DOHH2 (cell line): ENCODE results near the gene INSIG2.

Source experiments
- CTCF ChIP-seq: fragments of 200-600 bp; sonication (generic); IDR thresholded peaks from one replicate; pipeline ENCODE4 v1.5.1; 2014; ENCODE audit warnings: antibody characterized with exemption, mild to moderate bottlenecking, low read depth, low read length; ENCODE audit not compliant: poor library complexity, severe bottlenecking
- EZH2phosphoT487 ChIP-seq: fragments of 200-600 bp; sonication (generic); IDR thresholded peaks from 2 replicates; pipeline ENCODE4 v1.6.1; 2017; ENCODE audit warnings: borderline replicate concordance, mild to moderate bottlenecking, antibody characterized with exemption, low read length, moderate library complexity, mixed read lengths

GRCh38 chr2:118091631-118092030 lies 3.4 kb downstream of the INSIG2 start:
- no peak for TF ChIP-seq CTCF
- no peak for TF ChIP-seq EZH2phosphoT487
